HL-60 (cell line): ENCODE measurements around the gene CDHR3.

Source experiments
- POLR2AphosphoS5 ChIP-seq: IDR thresholded peaks from 2 replicates; pipeline ENCODE4 v1.6.1; 2012; ENCODE audit warnings: low read depth
- TF ChIP-seq, protein P1 (sequence below): IDR thresholded peaks from one replicate; pipeline ENCODE4 v1.5.1; 2011; ENCODE audit warnings: low read length, control low read depth, inconsistent platforms; ENCODE audit not compliant: insufficient read depth

DNA sequence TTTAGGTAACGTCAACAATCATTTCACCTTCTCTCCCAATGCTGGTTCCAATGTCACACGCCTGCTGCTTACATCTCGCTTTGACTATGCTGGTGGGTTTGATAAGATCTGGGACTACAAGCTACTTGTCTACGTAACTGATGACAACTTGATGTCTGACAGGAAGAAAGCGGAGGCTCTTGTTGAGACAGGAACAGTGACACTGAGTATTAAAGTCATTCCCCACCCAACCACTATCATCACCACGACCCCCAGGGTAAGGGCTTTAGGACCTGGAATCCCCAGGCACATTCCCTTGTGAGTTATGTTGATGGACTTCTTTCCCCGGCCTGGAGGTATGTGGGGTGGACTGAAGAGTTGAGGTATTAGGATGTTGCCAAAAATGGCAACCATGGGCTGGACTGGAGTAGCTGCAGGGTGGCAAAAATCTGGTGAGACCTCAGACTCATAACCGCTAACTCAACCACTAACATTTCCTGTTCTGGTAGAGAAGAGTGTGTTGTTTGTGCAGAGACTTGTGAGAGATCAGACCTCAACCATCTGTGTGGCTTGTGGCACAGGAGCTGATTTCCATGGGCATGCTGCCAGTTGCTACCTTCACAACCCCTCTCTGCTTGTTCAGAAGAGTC, 59.2 kb downstream of the CDHR3 start:
- TF ChIP-seq, protein P1, sequence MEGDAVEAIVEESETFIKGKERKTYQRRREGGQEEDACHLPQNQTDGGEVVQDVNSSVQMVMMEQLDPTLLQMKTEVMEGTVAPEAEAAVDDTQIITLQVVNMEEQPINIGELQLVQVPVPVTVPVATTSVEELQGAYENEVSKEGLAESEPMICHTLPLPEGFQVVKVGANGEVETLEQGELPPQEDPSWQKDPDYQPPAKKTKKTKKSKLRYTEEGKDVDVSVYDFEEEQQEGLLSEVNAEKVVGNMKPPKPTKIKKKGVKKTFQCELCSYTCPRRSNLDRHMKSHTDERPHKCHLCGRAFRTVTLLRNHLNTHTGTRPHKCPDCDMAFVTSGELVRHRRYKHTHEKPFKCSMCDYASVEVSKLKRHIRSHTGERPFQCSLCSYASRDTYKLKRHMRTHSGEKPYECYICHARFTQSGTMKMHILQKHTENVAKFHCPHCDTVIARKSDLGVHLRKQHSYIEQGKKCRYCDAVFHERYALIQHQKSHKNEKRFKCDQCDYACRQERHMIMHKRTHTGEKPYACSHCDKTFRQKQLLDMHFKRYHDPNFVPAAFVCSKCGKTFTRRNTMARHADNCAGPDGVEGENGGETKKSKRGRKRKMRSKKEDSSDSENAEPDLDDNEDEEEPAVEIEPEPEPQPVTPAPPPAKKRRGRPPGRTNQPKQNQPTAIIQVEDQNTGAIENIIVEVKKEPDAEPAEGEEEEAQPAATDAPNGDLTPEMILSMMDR, result no peak
- TF ChIP-seq POLR2AphosphoS5, result peak; percentile 44
